ES-I3 (cell line): ENCODE measurements around the gene RGS1.

Experiments used
- H3K36me3 ChIP-seq: 2 replicates; pipeline ENCODE4 v1.6.1; 2013; ENCODE audit warnings: mild to moderate bottlenecking, low read length, control low read depth, moderate library complexity; ENCODE audit not compliant: insufficient read depth
- H3K4me1 ChIP-seq: 2 replicates; pipeline ENCODE4 v1.6.1; 2013; ENCODE audit warnings: mild to moderate bottlenecking, control low read depth, low read length; ENCODE audit not compliant: insufficient read depth
- H3K9ac ChIP-seq: 2 replicates; pipeline ENCODE4 v1.6.1; 2013; ENCODE audit warnings: low read depth, mild to moderate bottlenecking, low read length, moderate library complexity
- H3K9me3 ChIP-seq: 2 replicates; pipeline ENCODE4 v1.6.1; 2013; ENCODE audit warnings: mild to moderate bottlenecking, low read length, moderate library complexity; ENCODE audit not compliant: control insufficient read depth, insufficient read depth

The RGS1 gene

DNA sequence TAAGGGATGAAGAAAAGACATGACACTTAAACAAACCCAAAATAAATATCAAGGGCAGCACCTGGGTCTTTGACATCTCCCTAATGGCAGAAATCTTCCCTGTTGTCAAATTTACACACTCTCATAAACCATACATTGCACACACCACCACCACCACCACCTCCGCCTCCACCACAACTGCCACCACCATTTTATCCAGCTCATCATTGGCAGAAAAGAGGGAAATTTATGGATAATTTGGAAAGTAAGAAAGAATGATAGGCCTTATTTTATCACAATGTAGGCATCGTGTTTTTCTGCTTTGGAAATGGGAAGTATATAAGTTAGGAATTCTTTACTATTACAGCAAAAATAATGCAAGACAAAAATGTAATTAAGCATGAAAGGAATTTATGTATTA, 33.1 kb downstream of the RGS1 start:
- no peaks in the 10 kb centered on the region for H3K36me3 ChIP-seq
- no peaks in the 10 kb centered on the region for H3K9me3 ChIP-seq
- no peaks in the 10 kb centered on the region for H3K4me1 ChIP-seq
- no peak overlapping the region for H3K9ac ChIP-seq

- H3K4me1 ChIP-seq, result no peaks in the 10 kb centered on the region
- H3K9ac ChIP-seq, result no peak overlapping the region
- no peaks in the 10 kb centered on the region for H3K36me3 ChIP-seq
- no peaks in the 10 kb centered on the region for H3K9me3 ChIP-seq
These were observed 33.8 kb downstream of the RGS1 start for GRCh38 chr1:192609110-192610079.

GRCh38 chr1:192610112-192610889, 34.7 kb downstream of the RGS1 start:
- H3K9me3 ChIP-seq, result no peaks in the 10 kb centered on the region

GRCh38 chr1:192615055-192615454, 39.5 kb downstream of the RGS1 start:
- H3K9ac ChIP-seq, result no peak overlapping the region
- H3K4me1 ChIP-seq, result no peaks in the 10 kb centered on the region
- no peaks in the 10 kb centered on the region for H3K36me3 ChIP-seq
- no peaks in the 10 kb centered on the region for H3K9me3 ChIP-seq

More at GRCh38 chr1:192610112-192610889, 34.7 kb downstream of the RGS1 start:
- no peaks in the 10 kb centered on the region for H3K36me3 ChIP-seq
- no peak overlapping the region for H3K9ac ChIP-seq
- no peaks in the 10 kb centered on the region for H3K4me1 ChIP-seq

DNA sequence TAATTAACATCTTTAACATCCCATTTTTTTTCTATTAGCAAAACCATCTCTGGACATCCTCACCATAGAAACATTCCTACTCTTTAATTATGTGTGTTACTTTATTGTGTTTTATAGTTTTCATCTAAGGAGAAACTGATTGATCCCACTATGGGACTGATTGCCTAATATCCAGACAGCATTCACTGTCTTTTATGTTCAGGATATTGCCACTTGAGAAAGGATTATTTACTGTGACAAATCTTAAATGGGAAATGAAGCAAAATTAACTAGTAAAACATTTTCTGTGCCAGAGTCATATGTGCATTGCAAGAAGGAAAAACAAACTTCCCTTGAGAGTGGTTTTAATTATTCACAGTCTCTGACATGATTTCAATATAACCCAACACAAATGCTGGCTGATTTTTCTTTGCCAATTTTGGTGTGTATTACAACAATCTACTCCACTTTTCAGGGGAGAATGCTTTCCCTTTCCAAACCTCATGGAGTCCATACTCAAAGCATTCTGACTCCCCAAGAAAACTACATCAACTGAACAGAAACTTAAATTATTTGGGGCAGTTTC, 44.6 kb downstream of the RGS1 start:
- H3K9me3 ChIP-seq, result no peaks in the 10 kb centered on the region
- no peak overlapping the region for H3K9ac ChIP-seq
- H3K4me1 ChIP-seq, result no peaks in the 10 kb centered on the region
- no peaks in the 10 kb centered on the region for H3K36me3 ChIP-seq

GRCh38 chr1:192626366-192627179, 51.0 kb downstream of the RGS1 start:
- Histone ChIP-seq H3K9ac (no peak overlapping the region), H3K9me3 (no peaks in the 10 kb centered on the region), H3K36me3 (no peaks in the 10 kb centered on the region), H3K4me1 (no peaks in the 10 kb centered on the region)

DNA sequence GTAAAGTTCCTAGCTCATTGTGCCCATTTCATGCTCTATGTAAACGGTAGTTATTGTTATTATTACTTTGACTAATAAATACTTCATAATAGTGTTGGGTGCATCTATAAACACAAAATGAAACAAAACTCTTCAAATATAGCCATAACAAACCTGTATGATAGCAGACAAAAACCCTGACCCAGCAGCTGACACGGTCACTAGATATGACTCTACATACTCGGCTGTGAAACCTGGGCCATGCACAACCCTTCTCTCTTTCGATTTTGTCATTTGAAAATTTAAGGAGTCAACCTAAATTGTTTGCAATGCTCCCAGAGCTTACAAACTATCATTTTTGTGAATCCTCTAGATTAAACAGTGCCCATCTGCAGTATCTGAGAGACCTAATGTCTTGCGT, 52.3 kb downstream of the RGS1 start:
- H3K36me3 ChIP-seq, result no peaks in the 10 kb centered on the region
- H3K9me3 ChIP-seq, result no peaks in the 10 kb centered on the region
- H3K9ac ChIP-seq, result no peak overlapping the region
- peaks cover 2% of the 10 kb centered on the region for H3K4me1 ChIP-seq

- Histone ChIP-seq H3K9ac (no peak overlapping the region), H3K36me3 (no peaks in the 10 kb centered on the region), H3K4me1 (peaks cover 7% of the 10 kb centered on the region), H3K9me3 (no peaks in the 10 kb centered on the region)
These were observed 53.0 kb downstream of the RGS1 start for GRCh38 chr1:192628396-192629057.

GRCh38 chr1:192629612-192630011, 54.0 kb downstream of the RGS1 start:
- Histone ChIP-seq H3K9ac (no peak overlapping the region), H3K9me3 (no peaks in the 10 kb centered on the region), H3K4me1 (peaks cover 7% of the 10 kb centered on the region), H3K36me3 (no peaks in the 10 kb centered on the region)
